Breast epithelium (tissue), 3 donors: ENCODE results near the gene NLRP9.

ENCODE experiments used
- POLR2A ChIP-seq: fragments of 450-650 bp; IDR thresholded peaks from one replicate; pipeline ENCODE4 v1.6.1; 2016; ENCODE audit warnings: antibody characterized with exemption, mild to moderate bottlenecking, moderate library complexity
- TF ChIP-seq, protein P1 (sequence below), 3 donors: fragments of 450-650 bp; IDR thresholded peaks; one replicate each; pipeline ENCODE4 v1.5.1; 2016 to 2017; ENCODE audit warnings: antibody characterized with exemption in 3 of 3, mild to moderate bottlenecking in 3 of 3, moderate library complexity in 3 of 3

DNA sequence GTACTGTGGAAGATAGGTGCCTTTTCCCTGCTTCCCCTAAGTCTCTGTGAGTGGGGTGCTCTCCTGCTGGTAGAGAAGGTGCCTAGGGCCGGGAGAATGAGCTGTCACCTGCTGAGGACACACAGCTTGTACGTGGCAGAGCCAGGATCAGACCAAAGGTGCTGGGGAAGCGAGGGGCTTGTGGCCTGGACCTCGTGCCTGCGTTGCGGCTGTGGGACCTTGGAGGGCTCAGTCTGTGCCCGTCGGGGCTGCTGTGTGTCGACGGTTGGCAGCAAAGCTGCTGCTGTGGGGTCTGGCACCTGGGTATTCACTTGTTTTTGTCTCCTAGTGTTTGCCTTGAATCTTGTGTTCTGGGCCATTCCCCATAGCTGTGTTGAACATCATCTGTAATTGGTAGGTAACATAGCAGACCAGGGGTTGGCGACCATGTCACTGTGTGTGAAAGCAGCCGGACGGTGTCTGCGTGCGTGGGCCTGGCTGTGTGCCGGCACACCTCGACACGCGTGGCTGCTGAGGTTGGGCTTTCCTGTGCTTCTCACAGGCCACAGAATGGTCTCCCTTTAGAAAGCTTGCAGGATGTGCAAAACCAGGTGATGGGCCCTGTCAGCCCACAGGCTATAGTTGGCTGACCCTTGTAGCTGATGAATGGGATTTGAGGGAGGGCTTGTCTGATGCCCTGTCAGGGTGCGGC lies 74.2 kb downstream of the NLRP9 start:
- no peak for TF ChIP-seq POLR2A
- TF ChIP-seq, protein P1, sequence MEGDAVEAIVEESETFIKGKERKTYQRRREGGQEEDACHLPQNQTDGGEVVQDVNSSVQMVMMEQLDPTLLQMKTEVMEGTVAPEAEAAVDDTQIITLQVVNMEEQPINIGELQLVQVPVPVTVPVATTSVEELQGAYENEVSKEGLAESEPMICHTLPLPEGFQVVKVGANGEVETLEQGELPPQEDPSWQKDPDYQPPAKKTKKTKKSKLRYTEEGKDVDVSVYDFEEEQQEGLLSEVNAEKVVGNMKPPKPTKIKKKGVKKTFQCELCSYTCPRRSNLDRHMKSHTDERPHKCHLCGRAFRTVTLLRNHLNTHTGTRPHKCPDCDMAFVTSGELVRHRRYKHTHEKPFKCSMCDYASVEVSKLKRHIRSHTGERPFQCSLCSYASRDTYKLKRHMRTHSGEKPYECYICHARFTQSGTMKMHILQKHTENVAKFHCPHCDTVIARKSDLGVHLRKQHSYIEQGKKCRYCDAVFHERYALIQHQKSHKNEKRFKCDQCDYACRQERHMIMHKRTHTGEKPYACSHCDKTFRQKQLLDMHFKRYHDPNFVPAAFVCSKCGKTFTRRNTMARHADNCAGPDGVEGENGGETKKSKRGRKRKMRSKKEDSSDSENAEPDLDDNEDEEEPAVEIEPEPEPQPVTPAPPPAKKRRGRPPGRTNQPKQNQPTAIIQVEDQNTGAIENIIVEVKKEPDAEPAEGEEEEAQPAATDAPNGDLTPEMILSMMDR (IDR thresholded peaks at IDR 0.05): no peak
